ENCODE measurements around the gene CAMK1D. TPM values are rescaled to one million over a fixed set of nuclear protein-coding genes. Genes with fewer than 3 reads are reported as not detected.

Gene CAMK1D
- total and polyA plus RNA-seq, 2 experiments from 2014 or later, result 3.5 to 6.0 TPM

DNA sequence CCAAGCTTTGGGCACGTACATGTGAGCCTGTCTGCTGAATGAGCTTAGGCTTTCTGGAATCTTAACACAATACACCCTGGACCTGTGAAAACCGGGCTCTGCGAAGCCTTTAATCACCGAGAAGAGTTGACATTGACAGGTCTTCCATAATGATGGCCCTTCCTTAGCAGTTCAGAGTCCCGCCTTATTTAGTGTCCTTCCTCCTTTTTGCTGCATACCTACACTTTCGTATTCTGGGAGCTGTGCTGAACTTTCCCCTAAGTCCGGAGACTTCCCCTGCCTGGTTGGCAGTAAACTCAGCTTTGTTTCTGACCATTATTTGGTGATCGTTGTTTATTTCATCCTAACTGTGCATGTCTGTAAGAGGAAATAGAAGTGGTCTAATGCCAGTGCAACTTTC is 212.0 kb downstream of the CAMK1D start:
- TF ChIP-seq EZH2 (IDR thresholded peaks at IDR 0.05; ENCODE audit: borderline replicate concordance) (no peak), EZH2phosphoT487 (IDR thresholded peaks at IDR 0.05; ENCODE audit: low read depth, severe bottlenecking, unreplicated experiment) (no peak)
- TF ChIP-seq, protein P1, sequence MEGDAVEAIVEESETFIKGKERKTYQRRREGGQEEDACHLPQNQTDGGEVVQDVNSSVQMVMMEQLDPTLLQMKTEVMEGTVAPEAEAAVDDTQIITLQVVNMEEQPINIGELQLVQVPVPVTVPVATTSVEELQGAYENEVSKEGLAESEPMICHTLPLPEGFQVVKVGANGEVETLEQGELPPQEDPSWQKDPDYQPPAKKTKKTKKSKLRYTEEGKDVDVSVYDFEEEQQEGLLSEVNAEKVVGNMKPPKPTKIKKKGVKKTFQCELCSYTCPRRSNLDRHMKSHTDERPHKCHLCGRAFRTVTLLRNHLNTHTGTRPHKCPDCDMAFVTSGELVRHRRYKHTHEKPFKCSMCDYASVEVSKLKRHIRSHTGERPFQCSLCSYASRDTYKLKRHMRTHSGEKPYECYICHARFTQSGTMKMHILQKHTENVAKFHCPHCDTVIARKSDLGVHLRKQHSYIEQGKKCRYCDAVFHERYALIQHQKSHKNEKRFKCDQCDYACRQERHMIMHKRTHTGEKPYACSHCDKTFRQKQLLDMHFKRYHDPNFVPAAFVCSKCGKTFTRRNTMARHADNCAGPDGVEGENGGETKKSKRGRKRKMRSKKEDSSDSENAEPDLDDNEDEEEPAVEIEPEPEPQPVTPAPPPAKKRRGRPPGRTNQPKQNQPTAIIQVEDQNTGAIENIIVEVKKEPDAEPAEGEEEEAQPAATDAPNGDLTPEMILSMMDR (IDR thresholded peaks at IDR 0.05; ENCODE audit: poor library complexity), result no peak
- Histone ChIP-seq H3K27ac (no peak overlapping the region), H4K20me1 (ENCODE audit: insufficient read depth, poor library complexity, severe bottlenecking) (no peaks in the 10 kb centered on the region), H3K4me2 (no peak overlapping the region), H3K36me3 (replicated peaks; ENCODE audit: insufficient read depth, low read depth) (no peaks in the 10 kb centered on the region), H3K4me3 (no peak overlapping the region), H3K27me3 (no peaks in the 10 kb centered on the region), H3K9me3 (ENCODE audit: low read depth) (no peaks in the 10 kb centered on the region), H3K4me1 (ENCODE audit: insufficient read depth) (no peaks in the 10 kb centered on the region), H3K9me2 (replicated peaks; ENCODE audit: insufficient read depth) (no peaks in the 10 kb centered on the region), H3K79me2 (no peaks in the 10 kb centered on the region), H2AFZ (no peak overlapping the region)
- WGBS (ENCODE audit: low lambda C conversion rate, missing lambda C conversion rate), result 94% methylated on average over 8 of the region's 8 CpGs
- no peak for DNase-seq (ENCODE audit: low spot score)

DNA sequence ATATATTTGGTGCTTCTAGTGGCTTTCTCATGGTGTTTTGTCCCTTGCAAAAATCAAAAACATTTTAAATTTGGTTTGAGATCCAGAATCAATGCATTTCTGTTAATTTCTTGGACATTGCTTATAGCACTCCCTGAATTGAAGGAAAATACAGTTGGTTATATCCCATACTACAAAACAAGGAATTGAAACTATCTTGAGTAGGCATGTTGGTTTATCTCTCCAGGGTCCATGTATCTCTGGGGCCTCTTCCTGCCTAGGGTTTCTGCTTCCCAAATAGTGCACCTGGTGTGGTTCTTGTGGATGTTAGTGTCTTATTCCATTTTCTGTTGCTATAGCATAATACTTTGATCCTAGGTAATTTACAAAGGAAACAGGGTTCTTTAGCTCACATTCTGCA is 212.4 kb downstream of the CAMK1D start:
- no peaks in the 10 kb centered on the region for H4K20me1 ChIP-seq (ENCODE audit: insufficient read depth, poor library complexity, severe bottlenecking)
- H3K4me3 ChIP-seq, result no peak overlapping the region
- no peaks in the 10 kb centered on the region for H3K27me3 ChIP-seq
- H3K36me3 ChIP-seq (replicated peaks; ENCODE audit: insufficient read depth, low read depth), result no peaks in the 10 kb centered on the region
- TF ChIP-seq, protein P1 (IDR thresholded peaks at IDR 0.05; ENCODE audit: poor library complexity), result no peak
- TF ChIP-seq EZH2phosphoT487 (IDR thresholded peaks at IDR 0.05; ENCODE audit: low read depth, severe bottlenecking, unreplicated experiment), result no peak
- TF ChIP-seq EZH2 (IDR thresholded peaks at IDR 0.05; ENCODE audit: borderline replicate concordance), result no peak
- H3K27ac ChIP-seq, result no peak overlapping the region
- no peak overlapping the region for H2AFZ ChIP-seq
- H3K79me2 ChIP-seq, result no peaks in the 10 kb centered on the region
- DNase-seq (ENCODE audit: low spot score), result no peak
- H3K4me2 ChIP-seq, result no peak overlapping the region
- H3K9me3 ChIP-seq (ENCODE audit: low read depth), result no peaks in the 10 kb centered on the region
- no peaks in the 10 kb centered on the region for H3K4me1 ChIP-seq (ENCODE audit: insufficient read depth)
- no peaks in the 10 kb centered on the region for H3K9me2 ChIP-seq (replicated peaks; ENCODE audit: insufficient read depth)

DNA sequence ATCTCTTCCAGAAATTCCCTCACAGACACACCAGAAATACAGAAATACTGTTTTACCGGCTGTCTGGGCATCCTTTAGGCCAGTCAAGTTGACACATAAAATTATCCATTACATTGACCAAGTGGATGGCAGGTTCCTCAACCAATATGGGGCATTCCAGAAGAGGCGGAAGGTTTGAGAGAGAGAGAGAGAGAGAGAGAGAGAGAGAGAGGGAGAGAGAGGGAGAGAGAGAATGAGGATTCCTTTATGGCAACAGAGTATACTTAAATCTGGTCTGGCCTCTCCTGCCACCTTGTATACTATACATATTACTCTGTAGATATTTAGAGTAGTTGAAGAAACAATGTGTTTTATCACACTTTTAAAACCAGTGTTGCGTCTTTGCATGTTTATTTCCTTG is 214.1 kb downstream of the CAMK1D start:
- no peaks in the 10 kb centered on the region for H3K36me3 ChIP-seq (replicated peaks; ENCODE audit: insufficient read depth, low read depth)
- TF ChIP-seq EZH2phosphoT487 (IDR thresholded peaks at IDR 0.05; ENCODE audit: low read depth, severe bottlenecking, unreplicated experiment), result no peak
- TF ChIP-seq EZH2 (IDR thresholded peaks at IDR 0.05; ENCODE audit: borderline replicate concordance), result no peak
- TF ChIP-seq, protein P1 (IDR thresholded peaks at IDR 0.05; ENCODE audit: poor library complexity), result no peak

DNA sequence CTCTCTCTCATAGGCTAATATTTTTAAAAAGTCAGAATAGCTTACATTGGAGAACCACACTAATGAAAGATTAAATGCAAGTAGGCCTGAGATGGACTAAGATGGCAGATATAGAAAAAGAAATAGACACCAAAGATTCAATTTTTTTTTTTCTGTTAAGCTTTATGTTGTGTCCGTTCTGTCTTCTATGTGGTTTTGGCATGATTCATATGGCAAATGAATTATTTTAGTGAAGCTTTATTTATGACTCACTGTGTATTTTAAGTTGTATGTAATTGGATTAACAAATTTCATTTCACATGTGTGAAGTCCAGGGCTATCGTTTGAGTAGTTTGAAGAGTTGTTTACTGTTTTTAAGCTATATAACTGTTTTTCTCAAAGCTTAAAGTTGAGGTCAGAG is 214.8 kb downstream of the CAMK1D start:
- no peak for DNase-seq (ENCODE audit: low spot score)
- Histone ChIP-seq H3K4me1 (ENCODE audit: insufficient read depth) (no peaks in the 10 kb centered on the region), H3K4me2 (no peak overlapping the region), H3K36me3 (replicated peaks; ENCODE audit: insufficient read depth, low read depth) (no peaks in the 10 kb centered on the region), H3K9me3 (ENCODE audit: low read depth) (no peaks in the 10 kb centered on the region), H3K79me2 (no peaks in the 10 kb centered on the region), H3K27me3 (no peaks in the 10 kb centered on the region), H3K4me3 (no peak overlapping the region), H2AFZ (no peak overlapping the region), H3K9me2 (replicated peaks; ENCODE audit: insufficient read depth) (no peaks in the 10 kb centered on the region), H4K20me1 (ENCODE audit: insufficient read depth, poor library complexity, severe bottlenecking) (no peaks in the 10 kb centered on the region), H3K27ac (no peak overlapping the region)
- no peak for TF ChIP-seq EZH2phosphoT487 (IDR thresholded peaks at IDR 0.05; ENCODE audit: low read depth, severe bottlenecking, unreplicated experiment)
- TF ChIP-seq EZH2 (IDR thresholded peaks at IDR 0.05; ENCODE audit: borderline replicate concordance), result no peak
- TF ChIP-seq, protein P1 (IDR thresholded peaks at IDR 0.05; ENCODE audit: poor library complexity), result no peak
- 83% methylated on average over 2 of the region's 2 CpGs for WGBS (ENCODE audit: low lambda C conversion rate, missing lambda C conversion rate)

More for the DNA sequence above, 214.1 kb downstream of the CAMK1D start:
- Histone ChIP-seq H3K9me2 (replicated peaks; ENCODE audit: insufficient read depth) (no peaks in the 10 kb centered on the region), H2AFZ (no peak overlapping the region), H3K9me3 (ENCODE audit: low read depth) (no peaks in the 10 kb centered on the region), H3K4me1 (ENCODE audit: insufficient read depth) (no peaks in the 10 kb centered on the region), H3K4me2 (no peak overlapping the region), H3K4me3 (no peak overlapping the region), H3K27me3 (no peaks in the 10 kb centered on the region), H3K27ac (no peak overlapping the region), H4K20me1 (ENCODE audit: insufficient read depth, poor library complexity, severe bottlenecking) (no peaks in the 10 kb centered on the region), H3K79me2 (no peaks in the 10 kb centered on the region)
- 73% methylated on average over 3 of the region's 3 CpGs for WGBS (ENCODE audit: low lambda C conversion rate, missing lambda C conversion rate)
- no peak for DNase-seq (ENCODE audit: low spot score)

Measured in hepatocyte (in vitro differentiated cells).